ENCODE results near the gene PRRC2B.

PRRC2B gene

DNA sequence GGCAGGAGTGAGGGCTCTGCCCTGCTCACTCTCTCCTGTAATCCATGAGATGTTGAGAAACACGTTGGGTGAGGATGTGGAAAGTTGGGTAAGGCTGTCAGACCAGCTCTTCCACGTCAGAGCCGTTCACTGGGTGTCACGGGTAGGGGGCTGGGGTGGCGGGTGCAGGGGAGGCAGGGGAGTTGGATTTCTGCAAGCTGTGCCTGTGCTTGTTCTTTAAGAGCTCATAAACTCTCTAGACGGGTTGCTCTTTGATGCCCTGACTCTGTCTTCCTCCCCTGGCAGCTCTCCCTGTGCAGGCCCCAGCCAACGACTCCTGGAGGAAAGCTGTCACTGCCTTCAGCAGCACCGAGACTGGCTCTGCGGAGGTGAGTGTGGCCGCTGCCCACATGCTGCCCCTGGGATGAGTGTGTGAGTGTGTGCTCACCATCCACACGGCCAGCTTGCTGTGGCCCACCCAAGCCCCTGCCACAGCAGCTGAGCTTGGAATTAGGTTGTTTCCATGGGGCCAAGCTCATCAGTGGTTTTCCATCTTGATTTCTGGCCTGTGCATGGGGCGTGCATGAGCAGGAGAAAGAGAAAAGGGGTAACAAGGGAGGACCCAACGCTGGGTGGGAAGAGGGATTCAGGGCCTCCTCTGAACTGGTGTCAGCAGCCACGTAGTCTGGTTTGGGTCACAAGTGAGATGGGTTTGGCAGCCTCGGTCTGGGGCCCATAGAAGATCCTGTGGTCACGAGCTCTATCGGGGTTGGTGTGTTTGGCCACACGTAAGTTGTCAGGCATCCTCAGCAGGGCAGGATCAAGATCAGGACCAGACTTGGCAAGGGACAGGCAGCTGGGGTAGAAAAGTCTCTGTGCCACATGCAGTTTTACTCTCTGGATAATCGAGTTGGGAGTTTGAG, 87.8 kb downstream of the PRRC2B start:
- TF ChIP-seq, protein P1, sequence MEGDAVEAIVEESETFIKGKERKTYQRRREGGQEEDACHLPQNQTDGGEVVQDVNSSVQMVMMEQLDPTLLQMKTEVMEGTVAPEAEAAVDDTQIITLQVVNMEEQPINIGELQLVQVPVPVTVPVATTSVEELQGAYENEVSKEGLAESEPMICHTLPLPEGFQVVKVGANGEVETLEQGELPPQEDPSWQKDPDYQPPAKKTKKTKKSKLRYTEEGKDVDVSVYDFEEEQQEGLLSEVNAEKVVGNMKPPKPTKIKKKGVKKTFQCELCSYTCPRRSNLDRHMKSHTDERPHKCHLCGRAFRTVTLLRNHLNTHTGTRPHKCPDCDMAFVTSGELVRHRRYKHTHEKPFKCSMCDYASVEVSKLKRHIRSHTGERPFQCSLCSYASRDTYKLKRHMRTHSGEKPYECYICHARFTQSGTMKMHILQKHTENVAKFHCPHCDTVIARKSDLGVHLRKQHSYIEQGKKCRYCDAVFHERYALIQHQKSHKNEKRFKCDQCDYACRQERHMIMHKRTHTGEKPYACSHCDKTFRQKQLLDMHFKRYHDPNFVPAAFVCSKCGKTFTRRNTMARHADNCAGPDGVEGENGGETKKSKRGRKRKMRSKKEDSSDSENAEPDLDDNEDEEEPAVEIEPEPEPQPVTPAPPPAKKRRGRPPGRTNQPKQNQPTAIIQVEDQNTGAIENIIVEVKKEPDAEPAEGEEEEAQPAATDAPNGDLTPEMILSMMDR (conservative IDR thresholded peaks at IDR 0.05; ENCODE audit: low read depth, low read length): no peak
- H3K4me3 ChIP-seq (ENCODE audit: low read length): no peak overlapping the region
- DNase-seq (ENCODE audit: low read depth): no peak

DNA sequence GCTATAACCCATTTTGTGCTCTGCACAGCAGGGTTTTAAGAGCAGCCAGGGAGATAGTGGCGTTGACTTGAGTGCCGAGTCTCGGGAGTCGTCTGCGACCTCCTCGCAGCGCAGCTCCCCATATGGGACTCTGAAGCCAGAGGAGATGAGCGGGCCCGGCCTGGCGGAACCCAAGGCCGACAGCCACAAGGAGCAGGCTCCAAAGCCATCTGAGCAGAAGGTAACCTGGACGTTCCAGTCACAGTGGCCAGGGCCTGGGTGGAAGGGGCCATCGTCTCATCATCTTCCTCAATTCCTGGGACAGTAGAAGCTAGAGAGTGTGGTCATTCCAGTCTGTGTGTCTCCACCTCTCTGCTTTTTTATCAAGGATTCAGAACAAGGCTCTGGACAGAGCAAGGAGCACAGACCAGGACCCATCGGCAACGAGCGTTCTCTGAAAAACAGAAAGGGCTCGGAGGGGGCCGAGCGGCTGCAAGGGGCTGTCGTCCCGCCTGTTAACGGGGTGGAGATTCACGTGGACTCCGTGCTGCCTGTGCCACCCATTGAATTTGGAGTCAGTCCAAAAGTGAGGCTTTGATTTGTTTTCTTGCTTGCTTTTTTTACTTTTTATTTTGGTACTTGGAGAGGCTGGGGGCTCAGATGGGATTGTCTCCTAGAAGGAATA, 88.6 kb downstream of the PRRC2B start:
- DNase-seq (ENCODE audit: low read depth): no peak
- no peak overlapping the region for H3K4me3 ChIP-seq (ENCODE audit: low read length)
- TF ChIP-seq, protein P1 (conservative IDR thresholded peaks at IDR 0.05; ENCODE audit: low read depth, low read length): no peak

DNA sequence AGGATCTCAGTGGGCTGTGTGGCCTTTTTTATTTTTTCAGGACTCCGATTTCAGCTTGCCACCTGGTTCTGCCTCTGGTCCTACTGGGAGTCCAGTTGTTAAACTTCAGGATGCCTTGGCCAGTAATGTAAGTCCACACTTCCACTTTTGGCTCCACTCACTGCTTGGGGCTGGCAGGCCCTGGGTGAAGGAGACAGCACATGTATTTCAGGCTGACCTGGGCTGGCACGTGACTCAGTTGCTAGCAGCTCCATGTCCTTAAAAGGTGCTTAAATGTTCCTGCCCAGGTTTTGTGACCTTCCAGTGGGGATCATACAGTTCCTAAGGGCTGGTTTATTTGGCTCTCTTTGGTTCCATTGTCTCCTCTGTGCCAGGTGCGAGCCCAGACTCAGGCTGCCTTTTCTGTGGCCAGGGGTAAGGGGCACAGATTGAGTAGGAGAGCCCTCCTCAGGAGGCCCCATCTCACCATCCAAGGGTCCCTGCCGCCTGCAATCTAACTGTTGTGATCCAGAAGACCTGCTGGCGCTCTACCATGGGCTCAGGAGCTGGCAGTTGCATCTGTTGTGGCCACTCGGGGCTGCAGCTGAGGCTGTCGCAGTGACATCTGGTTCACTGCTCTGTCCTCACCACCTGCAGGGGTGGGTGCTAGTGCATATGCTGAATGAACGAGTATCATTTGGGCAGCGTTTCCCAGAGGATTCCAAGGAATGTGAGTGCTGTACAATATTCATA, 89.6 kb downstream of the PRRC2B start:
- no peak for DNase-seq (ENCODE audit: low read depth)
- no peak overlapping the region for H3K4me3 ChIP-seq (ENCODE audit: low read length)
- TF ChIP-seq, protein P1 (conservative IDR thresholded peaks at IDR 0.05; ENCODE audit: low read depth, low read length): no peak

DNA sequence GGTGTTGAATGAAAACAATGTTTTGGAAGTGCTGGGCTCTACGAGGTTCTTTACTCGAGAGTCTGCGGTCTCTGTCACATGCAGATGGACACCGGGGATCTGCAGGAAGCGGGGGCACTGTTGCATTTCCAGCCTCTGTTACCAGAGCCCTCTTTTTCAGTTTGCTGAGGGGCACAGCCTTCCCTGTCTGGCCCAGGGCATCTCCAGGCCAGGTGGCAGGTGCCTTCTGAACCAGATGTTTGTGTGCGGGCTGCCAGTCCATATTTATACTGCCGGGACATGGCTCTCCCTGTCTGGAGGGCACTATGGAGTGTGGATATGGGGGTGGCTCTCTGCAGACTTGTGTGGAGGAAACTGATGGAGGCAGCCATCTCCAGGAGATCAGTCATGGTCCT, 90.2 kb downstream of the PRRC2B start:
- no peak for DNase-seq (ENCODE audit: low read depth)
- TF ChIP-seq, protein P1 (conservative IDR thresholded peaks at IDR 0.05; ENCODE audit: low read depth, low read length): no peak
- no peak overlapping the region for H3K4me3 ChIP-seq (ENCODE audit: low read length)

DNA sequence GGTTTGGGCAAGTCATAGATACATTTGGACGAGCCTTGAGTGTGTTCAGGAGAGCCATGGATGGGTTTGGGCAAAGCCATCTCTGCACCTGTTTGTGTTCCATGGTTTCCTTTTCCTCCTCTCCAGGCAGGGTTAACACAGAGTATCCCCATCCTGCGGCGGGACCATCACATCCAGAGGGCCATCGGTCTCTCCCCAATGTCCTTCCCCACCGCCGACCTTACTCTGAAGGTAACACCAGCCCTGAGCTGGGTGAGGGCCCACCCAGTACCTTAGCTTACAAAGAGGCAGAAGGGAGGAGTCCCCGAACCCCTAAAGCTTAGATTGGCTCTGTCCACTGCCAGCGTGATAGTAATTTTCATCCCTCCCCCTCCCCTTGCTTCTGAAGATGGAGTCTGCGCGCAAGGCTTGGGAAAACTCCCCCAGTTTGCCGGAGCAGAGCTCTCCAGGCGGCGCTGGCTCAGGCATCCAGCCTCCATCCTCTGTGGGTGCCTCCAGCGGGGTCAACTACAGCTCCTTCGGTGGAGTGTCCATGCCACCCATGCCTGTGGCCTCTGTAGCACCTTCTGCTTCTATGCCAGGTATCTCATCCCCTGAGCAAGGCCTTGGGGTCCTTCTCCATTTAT, 90.8 kb downstream of the PRRC2B start:
- TF ChIP-seq, protein P1 (conservative IDR thresholded peaks at IDR 0.05; ENCODE audit: low read depth, low read length): no peak
- no peak overlapping the region for H3K4me3 ChIP-seq (ENCODE audit: low read length)
- DNase-seq (ENCODE audit: low read depth): no peak

DNA sequence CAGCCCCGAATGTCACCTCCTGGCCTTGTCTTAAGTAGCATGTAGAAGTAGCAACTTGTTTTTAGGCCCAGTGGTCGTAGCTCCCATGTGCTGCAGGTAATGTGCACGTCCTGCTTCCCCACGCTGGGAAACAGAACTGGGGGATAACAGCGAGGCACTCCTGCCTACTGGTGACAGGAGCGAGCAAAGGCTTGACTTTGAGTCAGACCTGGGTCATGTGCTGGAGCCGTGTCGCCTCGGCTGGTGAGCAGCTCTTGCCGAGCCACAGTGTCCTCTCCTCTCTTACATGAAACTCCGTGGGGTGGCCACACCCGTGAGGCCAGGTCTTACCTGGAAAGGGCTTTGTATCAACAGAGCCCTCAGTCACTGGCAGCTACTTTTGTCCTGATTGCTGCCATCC, 91.3 kb downstream of the PRRC2B start:
- TF ChIP-seq, protein P1 (conservative IDR thresholded peaks at IDR 0.05; ENCODE audit: low read depth, low read length): no peak
- no peak overlapping the region for H3K4me3 ChIP-seq (ENCODE audit: low read length)
- DNase-seq (ENCODE audit: low read depth): no peak
